CD4-positive, CD25-positive, alpha-beta regulatory T cell (primary cell): Measurements from ENCODE around the gene CRYBA2. TPM values are rescaled to one million over a fixed set of nuclear protein-coding genes. Genes with fewer than 3 reads are reported as not detected.

ENCODE experiments used
- ATAC-seq, 2 donors: fragments of 150-1000 bp; cut with Tn5 transposase; one replicate each; pipeline ENCODE4 v1.10.0; 2021; ENCODE audit warnings: low read depth in 2 of 2, moderate number of reproducible peaks in 2 of 2, moderate library complexity in 1 of 2
- DNase-seq, 3 donors: peaks; one replicate each; pipeline versions ENCODE4 v3.0.0 to v3.0.0-alpha.2; 2012 to 2022; ENCODE audit warnings: mixed read lengths in 1 of 3
- H3K27ac ChIP-seq: one replicate; pipeline ENCODE4 v1.7.0; 2013; ENCODE audit warnings: mild to moderate bottlenecking, low read length; ENCODE audit not compliant: insufficient read depth, poor library complexity, severe bottlenecking
- H3K27me3 ChIP-seq: one replicate; pipeline ENCODE4 v1.7.0; 2013; ENCODE audit warnings: low read length; ENCODE audit not compliant: control insufficient read depth, insufficient read depth
- H3K36me3 ChIP-seq: one replicate; pipeline ENCODE4 v1.7.0; 2013; ENCODE audit warnings: mild to moderate bottlenecking, low read length, moderate library complexity; ENCODE audit not compliant: control insufficient read depth, insufficient read depth
- H3K4me1 ChIP-seq: 2 replicates; pipeline ENCODE4 v1.7.0; 2013; ENCODE audit warnings: mild to moderate bottlenecking, low read length; ENCODE audit not compliant: insufficient read depth, control insufficient read depth, poor library complexity, severe bottlenecking
- H3K4me3 ChIP-seq: one replicate; pipeline ENCODE4 v1.7.0; 2013; ENCODE audit warnings: low read depth, mild to moderate bottlenecking, low read length, moderate library complexity
- H3K9me3 ChIP-seq, 2 experiments: 1 replicate in 1 of 2; 2 replicates in 1 of 2; pipeline ENCODE4 v1.7.0; 2013; ENCODE audit warnings: low read length in 2 of 2, mild to moderate bottlenecking in 1 of 2, moderate library complexity in 1 of 2; ENCODE audit not compliant: control insufficient read depth in 2 of 2
- H3K27ac Mint-ChIP-seq, 3 donors: one replicate each; pipeline ENCODE4 v1.8.0; 2020 to 2022; ENCODE audit warnings: mild to moderate bottlenecking in 3 of 3, mixed read lengths in 3 of 3, moderate library complexity in 2 of 3
- H3K27me3 Mint-ChIP-seq: one replicate; pipeline ENCODE4 v1.8.0; 2022; ENCODE audit warnings: mild to moderate bottlenecking, mixed read lengths
- H3K36me3 Mint-ChIP-seq: one replicate; pipeline ENCODE4 v1.8.0; 2020; ENCODE audit warnings: mixed read lengths
- H3K4me1 Mint-ChIP-seq, 4 donors: one replicate each; pipeline ENCODE4 v1.8.0; 2020 to 2022; ENCODE audit warnings: mixed read lengths in 4 of 4, mild to moderate bottlenecking in 1 of 4
- H3K4me3 Mint-ChIP-seq, 4 donors: one replicate each; pipeline ENCODE4 v1.8.0; 2020 to 2022; ENCODE audit warnings: mild to moderate bottlenecking in 4 of 4, mixed read lengths in 4 of 4, moderate library complexity in 3 of 4
- H3K9me3 Mint-ChIP-seq, 7 donors: one replicate each; pipeline ENCODE4 v1.8.0; 2020 to 2022; ENCODE audit warnings: mixed read lengths in 7 of 7, mild to moderate bottlenecking in 3 of 7, moderate library complexity in 2 of 7
- polyA plus RNA-seq, 4 donors: library from polyadenylated mRNA; unstranded; fragments of 300-500 nt; fragmentation: Illumina TruSeq; gene quantifications; one replicate each; pipeline ENCODE4 v1.2.3, GENCODE V29; 2021
- total RNA-seq: library from RNA; stranded (reverse); gene quantifications from one replicate; pipeline ENCODE4 v1.2.3, GENCODE V29; 2022

The CRYBA2 gene
- total and polyA plus RNA-seq, 5 donors from 2014 or later = not detected

GRCh38 chr2:218995561-218995960 lies 2.3 kb upstream of the CRYBA2 start:
- H3K27ac Mint-ChIP-seq = no peak overlapping the region
- Histone ChIP-seq H3K9me3 (no peaks in the 10 kb centered on the region), H3K4me3 (no peak overlapping the region), H3K36me3 (no peaks in the 10 kb centered on the region), H3K27ac (no peak overlapping the region), H3K4me1 (peaks cover 19% of the 10 kb centered on the region), H3K27me3 (peaks cover 38% of the 10 kb centered on the region)
- peaks cover 88% of the 10 kb centered on the region for H3K27me3 Mint-ChIP-seq
- H3K4me1 Mint-ChIP-seq = peaks cover 0 to 25% (median 2%) of the 10 kb centered on the region in 4 donors
- ATAC-seq = no peak
- H3K9me3 Mint-ChIP-seq = peaks cover 0 to 2% (median 0%) of the 10 kb centered on the region in 7 donors
- H3K4me3 Mint-ChIP-seq = no peak overlapping the region
- H3K36me3 Mint-ChIP-seq = no peaks in the 10 kb centered on the region
- DNase-seq = no peak

- Mint-ChIP-seq H3K36me3 (no peaks in the 10 kb centered on the region), H3K4me1 (peaks cover 0 to 28% (median 2%) of the 10 kb centered on the region in 4 donors), H3K27ac (no peak overlapping the region), H3K27me3 (peaks cover 90% of the 10 kb centered on the region), H3K9me3 (peaks cover 0 to 3% (median 0%) of the 10 kb centered on the region in 7 donors), H3K4me3 (no peak overlapping the region)
- H3K27me3 ChIP-seq = peaks cover 46% of the 10 kb centered on the region
- DNase-seq (no peak), ATAC-seq (no peak)
- H3K27ac ChIP-seq = no peak overlapping the region
- no peaks in the 10 kb centered on the region for H3K36me3 ChIP-seq
- no peak overlapping the region for H3K4me3 ChIP-seq
- no peaks in the 10 kb centered on the region for H3K9me3 ChIP-seq
- peaks cover 19% of the 10 kb centered on the region for H3K4me1 ChIP-seq
These were observed 398 bp downstream of the CRYBA2 start for GRCh38 chr2:218992703-218993344.

- Mint-ChIP-seq H3K36me3 (no peaks in the 10 kb centered on the region), H3K4me1 (peaks cover 0 to 27% (median 2%) of the 10 kb centered on the region in 4 donors), H3K4me3 (no peak overlapping the region), H3K27me3 (peaks cover 90% of the 10 kb centered on the region), H3K9me3 (peaks cover 0 to 3% (median 0%) of the 10 kb centered on the region in 7 donors), H3K27ac (no peak overlapping the region)
- Histone ChIP-seq H3K4me1 (peaks cover 19% of the 10 kb centered on the region), H3K4me3 (no peak overlapping the region), H3K9me3 (no peaks in the 10 kb centered on the region), H3K36me3 (no peaks in the 10 kb centered on the region), H3K27me3 (peaks cover 49% of the 10 kb centered on the region), H3K27ac (no peak overlapping the region)
- no peak for ATAC-seq
- no peak for DNase-seq
These were observed 1.0 kb downstream of the CRYBA2 start for GRCh38 chr2:218992196-218992595.

- no peaks in the 10 kb centered on the region for H3K9me3 ChIP-seq
- Mint-ChIP-seq H3K27ac (no peak overlapping the region), H3K36me3 (no peaks in the 10 kb centered on the region), H3K9me3 (peaks cover 0 to 3% (median 0%) of the 10 kb centered on the region in 7 donors), H3K4me3 (no peak overlapping the region), H3K27me3 (peaks cover 90% of the 10 kb centered on the region), H3K4me1 (peaks cover 0 to 26% (median 2%) of the 10 kb centered on the region in 4 donors)
- no peak overlapping the region for H3K4me3 ChIP-seq
- H3K27me3 ChIP-seq = peaks cover 54% of the 10 kb centered on the region
- no peak overlapping the region for H3K27ac ChIP-seq
- ATAC-seq (no peak), DNase-seq (no peak)
- peaks cover 19% of the 10 kb centered on the region for H3K4me1 ChIP-seq
- no peaks in the 10 kb centered on the region for H3K36me3 ChIP-seq
These were observed 1.5 kb downstream of the CRYBA2 start for GRCh38 chr2:218991674-218992168.

GRCh38 chr2:218990612-218991011 lies 2.6 kb downstream of the CRYBA2 start:
- Histone ChIP-seq H3K27me3 (peaks cover 56% of the 10 kb centered on the region), H3K4me1 (peaks cover 13% of the 10 kb centered on the region), H3K27ac (no peak overlapping the region), H3K4me3 (no peak overlapping the region), H3K9me3 (no peaks in the 10 kb centered on the region), H3K36me3 (no peaks in the 10 kb centered on the region)
- Mint-ChIP-seq H3K4me3 (no peak overlapping the region), H3K27me3 (peaks cover 90% of the 10 kb centered on the region), H3K4me1 (peaks cover 0 to 24% (median 2%) of the 10 kb centered on the region in 4 donors), H3K27ac (no peak overlapping the region), H3K9me3 (peaks cover 0 to 5% (median 0%) of the 10 kb centered on the region in 7 donors), H3K36me3 (no peaks in the 10 kb centered on the region)
- DNase-seq (no peak), ATAC-seq (no peak)

GRCh38 chr2:218990052-218990451 lies 3.2 kb downstream of the CRYBA2 start:
- Histone ChIP-seq H3K4me3 (no peak overlapping the region), H3K36me3 (no peaks in the 10 kb centered on the region), H3K9me3 (no peaks in the 10 kb centered on the region), H3K4me1 (peaks cover 13% of the 10 kb centered on the region), H3K27ac (no peak overlapping the region), H3K27me3 (peaks cover 51% of the 10 kb centered on the region)
- Mint-ChIP-seq H3K36me3 (no peaks in the 10 kb centered on the region), H3K27ac (no peak overlapping the region), H3K4me1 (peaks cover 0 to 23% (median 2%) of the 10 kb centered on the region in 4 donors), H3K9me3 (peaks cover 0 to 5% (median 0%) of the 10 kb centered on the region in 7 donors), H3K4me3 (no peak overlapping the region), H3K27me3 (peaks cover 88% of the 10 kb centered on the region)
- no peak for ATAC-seq
- no peak for DNase-seq

- DNase-seq (no peak), ATAC-seq (no peak)
- Mint-ChIP-seq H3K4me1 (peaks cover 0 to 23% (median 3%) of the 10 kb centered on the region in 4 donors), H3K9me3 (peaks cover 0 to 7% (median 0%) of the 10 kb centered on the region in 7 donors), H3K27ac (no peak overlapping the region), H3K36me3 (no peaks in the 10 kb centered on the region), H3K27me3 (peaks cover 85% of the 10 kb centered on the region), H3K4me3 (no peak overlapping the region)
- H3K4me1 ChIP-seq = peaks cover 21% of the 10 kb centered on the region
- H3K4me3 ChIP-seq = no peak overlapping the region
- no peaks in the 10 kb centered on the region for H3K36me3 ChIP-seq
- peaks cover 44% of the 10 kb centered on the region for H3K27me3 ChIP-seq
- no peaks in the 10 kb centered on the region for H3K9me3 ChIP-seq
- no peak overlapping the region for H3K27ac ChIP-seq
These were observed 4.6 kb downstream of the CRYBA2 start for GRCh38 chr2:218988650-218989049.

- no peak overlapping the region for H3K27ac Mint-ChIP-seq
- H3K36me3 ChIP-seq = no peaks in the 10 kb centered on the region
- peaks cover 89% of the 10 kb centered on the region for H3K27me3 Mint-ChIP-seq
- no peak overlapping the region for H3K27ac ChIP-seq
- peaks cover 0 to 28% (median 8%) of the 10 kb centered on the region in 4 donors for H3K4me1 Mint-ChIP-seq
- no peaks in the 10 kb centered on the region for H3K36me3 Mint-ChIP-seq
- H3K27me3 ChIP-seq = peaks cover 44% of the 10 kb centered on the region
- no peak overlapping the region for H3K4me3 ChIP-seq
- ATAC-seq (no peak), DNase-seq (no peak)
- H3K9me3 ChIP-seq = no peaks in the 10 kb centered on the region
- peaks cover 17% of the 10 kb centered on the region for H3K4me1 ChIP-seq
- H3K9me3 Mint-ChIP-seq = peaks cover 0 to 7% (median 0%) of the 10 kb centered on the region in 7 donors
- no peak overlapping the region for H3K4me3 Mint-ChIP-seq
These were observed 5.1 kb downstream of the CRYBA2 start for GRCh38 chr2:218988164-218988563.
